IPS DF 4.7 (cell line): ENCODE measurements around the gene EPYC.
"Not testable (repeated sequence)": the region's sequence is repeated elsewhere in the genome, so short reads cannot be mapped to it uniquely, and the experiment has no call there.

Source experiments
- DNase-seq: peaks from one replicate; pipeline ENCODE4 v3.0.0-alpha.2; 2013; ENCODE audit warnings: low spot score; ENCODE audit errors: extremely low read depth

Gene EPYC

GRCh38 chr12:90991952-90992465 lies 12.8 kb downstream of the EPYC start:
- no peak for DNase-seq

- DNase-seq, result no peak
These were observed 14.2 kb downstream of the EPYC start for GRCh38 chr12:90990611-90991010.

- no peak for DNase-seq
These were observed 15.1 kb downstream of the EPYC start for GRCh38 chr12:90989686-90990111.

GRCh38 chr12:90987520-90987919 lies 17.3 kb downstream of the EPYC start:
- no peak for DNase-seq

GRCh38 chr12:90987101-90987500 lies 17.7 kb downstream of the EPYC start:
- DNase-seq, result no peak

GRCh38 chr12:90985331-90985730 lies 19.4 kb downstream of the EPYC start:
- not testable (repeated sequence) for DNase-seq

GRCh38 chr12:90984114-90984513 lies 20.7 kb downstream of the EPYC start:
- DNase-seq, result peak; percentile 30

- no peak for DNase-seq
These were observed 22.6 kb downstream of the EPYC start for GRCh38 chr12:90982170-90982569.

GRCh38 chr12:90979951-90980350 lies 24.8 kb downstream of the EPYC start:
- no peak for DNase-seq

- DNase-seq, result no peak
These were observed 25.8 kb downstream of the EPYC start for GRCh38 chr12:90979019-90979418.

GRCh38 chr12:90978117-90978770 lies 26.5 kb downstream of the EPYC start:
- no peak for DNase-seq

- DNase-seq, result no peak
These were observed 27.5 kb downstream of the EPYC start for GRCh38 chr12:90977224-90977623.

- DNase-seq, result no peak
These were observed 30.5 kb downstream of the EPYC start for GRCh38 chr12:90974286-90974685.

- DNase-seq, result no peak
These were observed 32.5 kb downstream of the EPYC start for GRCh38 chr12:90972226-90972625.

GRCh38 chr12:90970911-90971310 lies 33.9 kb downstream of the EPYC start:
- no peak for DNase-seq

GRCh38 chr12:90970471-90970870 lies 34.3 kb downstream of the EPYC start:
- no peak for DNase-seq

GRCh38 chr12:90969851-90970250 lies 34.9 kb downstream of the EPYC start:
- DNase-seq, result no peak

- DNase-seq, result no peak
These were observed 35.4 kb downstream of the EPYC start for GRCh38 chr12:90969346-90969745.

GRCh38 chr12:90965204-90965603 lies 39.6 kb downstream of the EPYC start:
- DNase-seq, result no peak

- DNase-seq, result no peak
These were observed 40.2 kb downstream of the EPYC start for GRCh38 chr12:90964616-90965015.

- no peak for DNase-seq
These were observed 40.8 kb downstream of the EPYC start for GRCh38 chr12:90963946-90964345.

- no peak for DNase-seq
These were observed 43.6 kb downstream of the EPYC start for GRCh38 chr12:90961154-90961553.

GRCh38 chr12:90959538-90960139 lies 45.1 kb downstream of the EPYC start:
- no peak for DNase-seq
